PFSK-1 (cell line): Measurements from ENCODE around the gene DRG2. TPM values are rescaled to one million over a fixed set of nuclear protein-coding genes. Genes with fewer than 3 reads are reported as not detected.

ENCODE experiments used
- FOXP2 ChIP-seq: optimal IDR thresholded peaks from 2 replicates; pipeline ENCODE3; 2011; ENCODE audit warnings: borderline replicate concordance, control low read depth, inconsistent platforms; ENCODE audit not compliant: insufficient read depth; ENCODE audit errors: extremely low read length, extremely low read depth
- POLR2AphosphoS5 ChIP-seq: IDR thresholded peaks from 2 replicates; pipeline ENCODE4 v1.6.1; 2012; ENCODE audit warnings: low read depth, mild to moderate bottlenecking, control low read depth, low read length, moderate library complexity
- SIN3A ChIP-seq: IDR thresholded peaks from 2 replicates; pipeline ENCODE4 v1.6.1; 2012; ENCODE audit warnings: mild to moderate bottlenecking, low read length, moderate library complexity, borderline replicate concordance; ENCODE audit not compliant: insufficient read depth
- TAF1 ChIP-seq: IDR thresholded peaks from 2 replicates; pipeline ENCODE4 v1.6.1; 2012; ENCODE audit warnings: low read length, control low read depth, borderline replicate concordance; ENCODE audit not compliant: insufficient read depth
- polyA plus RNA-seq: library from polyadenylated mRNA; unstranded; fragments of >200 nt; gene quantifications from one replicate; pipeline ENCODE4 v1.2.1, GENCODE V29; 2012; ENCODE audit warnings: low read depth, missing spikeins; ENCODE audit not compliant: insufficient read length
- TF ChIP-seq, protein P1 (sequence below), 2 experiments: IDR thresholded peaks; 2 replicates each; pipeline versions ENCODE4 v1.6.1 to v1.8.0; 2011 to 2012; ENCODE audit warnings: low read depth in 2 of 2, low read length in 2 of 2, control low read depth in 1 of 2, inconsistent platforms in 1 of 2, mild to moderate bottlenecking in 1 of 2, moderate library complexity in 1 of 2; ENCODE audit not compliant: insufficient read depth in 1 of 2

DRG2 gene, protein sequence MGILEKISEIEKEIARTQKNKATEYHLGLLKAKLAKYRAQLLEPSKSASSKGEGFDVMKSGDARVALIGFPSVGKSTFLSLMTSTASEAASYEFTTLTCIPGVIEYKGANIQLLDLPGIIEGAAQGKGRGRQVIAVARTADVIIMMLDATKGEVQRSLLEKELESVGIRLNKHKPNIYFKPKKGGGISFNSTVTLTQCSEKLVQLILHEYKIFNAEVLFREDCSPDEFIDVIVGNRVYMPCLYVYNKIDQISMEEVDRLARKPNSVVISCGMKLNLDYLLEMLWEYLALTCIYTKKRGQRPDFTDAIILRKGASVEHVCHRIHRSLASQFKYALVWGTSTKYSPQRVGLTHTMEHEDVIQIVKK
- 76.8 TPM for polyA plus RNA-seq

DNA sequence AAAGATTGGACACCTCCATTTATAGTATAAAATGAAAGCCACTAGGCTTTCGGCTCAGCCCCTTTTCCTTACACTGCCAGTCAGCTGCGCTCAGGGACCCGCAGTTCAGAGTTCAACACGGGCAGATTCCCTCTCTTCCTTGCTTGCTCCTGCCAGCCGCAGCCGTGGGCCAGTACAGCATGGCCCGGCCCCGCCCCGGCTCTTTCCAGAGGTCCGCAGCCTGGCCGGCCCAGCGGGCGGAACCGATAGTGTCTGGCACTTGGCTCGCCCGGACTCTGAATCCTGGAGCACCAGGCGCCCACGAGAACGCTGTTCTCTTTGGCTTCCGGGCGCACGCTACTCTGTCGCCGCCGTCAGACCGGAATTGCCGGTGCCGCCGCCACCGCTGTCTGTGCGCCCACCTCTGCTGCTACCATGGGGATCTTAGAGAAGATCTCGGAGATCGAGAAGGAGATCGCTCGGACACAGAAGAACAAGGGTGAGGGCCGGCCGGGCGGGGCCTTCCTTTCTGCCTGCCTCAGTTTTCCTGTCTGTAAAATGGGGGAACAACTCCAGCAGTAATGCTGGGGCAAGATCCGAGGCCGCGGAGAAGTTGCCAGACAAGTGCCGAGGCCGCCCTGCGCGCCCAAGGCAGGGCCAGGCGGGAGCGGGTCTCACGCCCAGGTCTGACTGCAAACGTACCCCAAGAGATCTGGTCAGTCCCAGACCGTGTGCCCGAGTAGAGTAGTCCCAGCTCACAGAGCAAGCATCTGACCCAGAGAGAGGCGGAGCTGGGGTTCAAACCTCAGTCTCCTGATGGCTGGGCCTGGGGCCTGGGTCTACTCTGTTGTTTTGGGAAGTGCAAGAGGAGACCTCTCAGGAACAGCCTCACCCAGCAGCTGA, at the start of gene DRG2:
Gene DRG2 (plus strand): TSS at position 339 of the 882 bp plus-strand sequence. CDS start 76 bp downstream, at position 415.
- TF ChIP-seq TAF1 (peak; percentile 98), FOXP2 (peak; percentile 90), POLR2AphosphoS5 (peak; percentile 89), SIN3A (peak; percentile 93; the same call in 1 of the 2 replicates)
- TF ChIP-seq, protein P1, sequence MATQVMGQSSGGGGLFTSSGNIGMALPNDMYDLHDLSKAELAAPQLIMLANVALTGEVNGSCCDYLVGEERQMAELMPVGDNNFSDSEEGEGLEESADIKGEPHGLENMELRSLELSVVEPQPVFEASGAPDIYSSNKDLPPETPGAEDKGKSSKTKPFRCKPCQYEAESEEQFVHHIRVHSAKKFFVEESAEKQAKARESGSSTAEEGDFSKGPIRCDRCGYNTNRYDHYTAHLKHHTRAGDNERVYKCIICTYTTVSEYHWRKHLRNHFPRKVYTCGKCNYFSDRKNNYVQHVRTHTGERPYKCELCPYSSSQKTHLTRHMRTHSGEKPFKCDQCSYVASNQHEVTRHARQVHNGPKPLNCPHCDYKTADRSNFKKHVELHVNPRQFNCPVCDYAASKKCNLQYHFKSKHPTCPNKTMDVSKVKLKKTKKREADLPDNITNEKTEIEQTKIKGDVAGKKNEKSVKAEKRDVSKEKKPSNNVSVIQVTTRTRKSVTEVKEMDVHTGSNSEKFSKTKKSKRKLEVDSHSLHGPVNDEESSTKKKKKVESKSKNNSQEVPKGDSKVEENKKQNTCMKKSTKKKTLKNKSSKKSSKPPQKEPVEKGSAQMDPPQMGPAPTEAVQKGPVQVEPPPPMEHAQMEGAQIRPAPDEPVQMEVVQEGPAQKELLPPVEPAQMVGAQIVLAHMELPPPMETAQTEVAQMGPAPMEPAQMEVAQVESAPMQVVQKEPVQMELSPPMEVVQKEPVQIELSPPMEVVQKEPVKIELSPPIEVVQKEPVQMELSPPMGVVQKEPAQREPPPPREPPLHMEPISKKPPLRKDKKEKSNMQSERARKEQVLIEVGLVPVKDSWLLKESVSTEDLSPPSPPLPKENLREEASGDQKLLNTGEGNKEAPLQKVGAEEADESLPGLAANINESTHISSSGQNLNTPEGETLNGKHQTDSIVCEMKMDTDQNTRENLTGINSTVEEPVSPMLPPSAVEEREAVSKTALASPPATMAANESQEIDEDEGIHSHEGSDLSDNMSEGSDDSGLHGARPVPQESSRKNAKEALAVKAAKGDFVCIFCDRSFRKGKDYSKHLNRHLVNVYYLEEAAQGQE (IDR thresholded peaks at IDR 0.05; ENCODE audit: insufficient read depth in 1 of 2, low read depth in 2 of 2, low read length in 2 of 2): 0 out of 4 replicates have a peak, but pooled peaks of 1 of the 2 experiments have one; percentile 27

DNA sequence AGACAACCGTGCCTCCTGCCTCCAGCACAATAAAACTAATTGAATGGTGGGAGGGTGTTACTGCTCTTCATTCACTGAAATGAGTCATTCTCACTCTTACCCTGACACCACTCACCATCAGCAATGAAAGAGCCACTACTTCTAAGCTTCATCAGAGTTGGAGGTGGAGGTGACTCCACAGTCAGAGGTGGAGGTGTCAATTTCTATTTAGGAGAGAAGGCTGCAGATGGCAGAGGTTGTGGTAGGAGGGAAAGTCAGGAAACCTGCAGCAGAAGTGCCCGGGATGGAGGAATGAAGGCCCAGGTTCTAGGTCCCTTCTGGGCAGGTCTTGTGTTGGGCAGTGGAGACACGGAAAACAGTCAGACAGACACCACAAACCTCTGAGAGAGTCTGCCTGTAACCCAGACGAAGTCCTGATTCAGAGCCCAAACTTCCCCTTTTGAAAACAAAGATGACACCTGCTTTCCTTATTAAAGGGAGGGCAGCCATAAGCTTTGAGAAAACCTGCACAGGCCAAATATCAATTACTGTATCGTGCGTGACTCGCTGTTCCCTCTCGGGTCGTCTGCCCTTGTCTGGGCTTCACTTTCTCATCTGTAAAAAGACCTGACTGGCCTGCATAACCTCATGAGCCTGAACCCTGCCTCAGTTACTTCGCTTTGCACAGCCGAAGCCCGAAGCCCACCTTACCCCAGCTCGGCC, 49.4 kb upstream of the DRG2 start:
- TF ChIP-seq POLR2AphosphoS5: no peak

DNA sequence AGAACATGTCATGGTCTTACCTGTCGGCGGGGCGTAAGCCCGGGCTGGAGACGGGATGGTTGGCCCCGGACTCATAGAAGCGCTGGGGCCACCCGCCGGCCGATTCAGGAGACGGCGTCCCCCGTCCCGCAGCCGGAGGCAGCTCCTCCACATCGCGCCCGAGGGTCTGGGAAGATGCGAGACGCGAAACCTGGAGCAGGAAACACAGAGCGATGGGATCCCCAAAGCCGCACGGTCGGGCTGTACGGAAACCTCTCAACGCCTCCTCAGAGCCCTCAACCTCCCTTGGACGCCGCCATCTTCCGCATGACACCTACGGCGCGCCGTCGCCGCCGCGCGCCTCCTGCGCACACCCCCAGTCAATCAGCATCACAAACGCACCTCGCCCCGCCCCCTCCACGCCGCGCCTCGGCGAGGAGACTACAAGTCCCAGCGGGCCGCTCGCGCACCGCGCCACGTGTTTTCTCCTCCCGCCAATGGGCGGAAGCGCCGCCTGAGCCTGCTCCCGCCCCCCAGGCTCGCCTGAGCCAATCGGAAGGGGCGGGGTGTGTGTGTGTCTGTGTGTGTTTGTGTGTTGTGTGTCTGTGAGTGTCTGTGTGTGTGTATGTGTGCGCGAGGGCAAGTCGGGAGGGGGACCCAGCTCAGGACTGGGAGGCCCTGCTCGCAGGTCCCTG, 48.8 kb upstream of the DRG2 start, which contains the start of the genes ATPAF2 and GID4:
Gene ATPAF2 (minus strand): TSS at position 308 of the 674 bp plus-strand sequence. CDS start 155 bp downstream, at position 153.
Gene GID4 (plus strand): TSS at position 548 of the 674 bp plus-strand sequence. CDS start 57 bp downstream, at position 605.
- peak; percentile 95 for TF ChIP-seq FOXP2
- TF ChIP-seq POLR2AphosphoS5: peak; percentile 65; the same call in 1 of the 2 replicates
- TF ChIP-seq, protein P1 (IDR thresholded peaks at IDR 0.05; ENCODE audit: insufficient read depth in 1 of 2, low read depth in 2 of 2, low read length in 2 of 2): no peak
- TF ChIP-seq SIN3A: peak; percentile 58; the same call in 1 of the 2 replicates

DNA sequence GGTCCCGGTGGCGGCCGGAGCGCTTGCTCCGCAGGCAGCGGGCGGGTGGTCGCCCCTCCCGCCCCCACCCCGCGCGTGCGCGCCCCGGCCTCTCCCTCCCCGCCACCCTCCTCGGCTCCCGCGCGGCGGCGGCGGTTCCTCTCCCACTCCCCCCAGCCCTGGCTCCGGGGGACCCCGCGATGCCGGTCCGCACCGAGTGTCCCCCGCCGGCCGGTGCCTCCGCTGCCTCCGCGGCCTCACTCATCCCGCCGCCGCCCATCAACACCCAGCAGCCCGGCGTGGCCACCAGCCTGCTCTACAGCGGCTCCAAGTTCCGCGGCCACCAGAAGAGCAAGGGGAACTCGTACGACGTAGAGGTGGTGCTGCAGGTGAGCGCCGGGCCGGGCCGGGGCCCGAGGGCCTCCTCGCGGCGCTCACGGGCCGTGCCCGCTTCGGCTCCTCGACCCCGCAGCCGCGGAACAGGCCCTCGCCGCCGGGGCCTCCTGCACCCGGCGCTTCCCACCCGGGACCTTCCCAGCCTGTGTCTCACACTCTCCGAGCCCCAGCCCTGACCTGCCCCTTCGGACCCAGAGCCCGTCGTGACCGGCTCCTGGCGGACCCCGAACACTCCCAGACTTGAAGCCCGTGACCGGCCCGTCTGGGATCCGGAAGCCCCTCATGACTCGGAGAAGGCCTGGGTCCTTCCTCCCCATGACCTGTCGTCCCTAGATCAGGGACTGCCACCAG, 48.0 kb upstream of the DRG2 start:
- TF ChIP-seq POLR2AphosphoS5 (no peak), SIN3A (no peak), TAF1 (no peak), FOXP2 (no peak)
- TF ChIP-seq, protein P1 (IDR thresholded peaks at IDR 0.05; ENCODE audit: insufficient read depth in 1 of 2, low read depth in 2 of 2, low read length in 2 of 2): no peak
